Natural killer cell treated with Interleukin-12 subunit alpha and Interleukin-12 subunit beta and Interleukin-15 and Interleukin-18, amount 100 ng/mL, for 72 hours (primary cell): ENCODE data around the gene SRSF1. TPM values are rescaled to one million over a fixed set of nuclear protein-coding genes. Genes with fewer than 3 reads are reported as not detected.

ENCODE experiments used
- ATAC-seq, 2 donors: fragments of 150-1000 bp; cut with Tn5 transposase in 1 of 2; sonication (Bioruptor Pico), chemical (Tn5 transposase) in 1 of 2; 2 replicates each; pipeline ENCODE4 v1.10.0; 2021
- DNase-seq: peaks from one replicate; pipeline ENCODE4 v3.0.0; 2022; ENCODE audit warnings: low spot score
- H3K27ac Mint-ChIP-seq, 2 donors: 1 replicate in 1 of 2; 2 replicates in 1 of 2; pipeline ENCODE4 v1.8.0; 2022; ENCODE audit warnings: mixed read lengths in 2 of 2, mild to moderate bottlenecking in 1 of 2, moderate library complexity in 1 of 2
- H3K27me3 Mint-ChIP-seq, 2 donors: 1 replicate in 1 of 2; 2 replicates in 1 of 2; pipeline ENCODE4 v1.8.0; 2022; ENCODE audit warnings: mixed read lengths in 2 of 2
- H3K36me3 Mint-ChIP-seq: one replicate; pipeline ENCODE4 v1.8.0; 2022; ENCODE audit warnings: mixed read lengths
- H3K4me1 Mint-ChIP-seq, 2 donors: 1 replicate in 1 of 2; 2 replicates in 1 of 2; pipeline ENCODE4 v1.8.0; 2022; ENCODE audit warnings: low read depth in 2 of 2, mixed read lengths in 2 of 2, mild to moderate bottlenecking in 1 of 2
- H3K4me3 Mint-ChIP-seq: one replicate; pipeline ENCODE4 v1.8.0; 2022; ENCODE audit warnings: mixed read lengths
- H3K9me3 Mint-ChIP-seq: 2 replicates; pipeline ENCODE4 v1.8.0; 2022; ENCODE audit warnings: mixed read lengths
- total RNA-seq, 2 donors: library from RNA; stranded (reverse); gene quantifications; one replicate each; pipeline ENCODE4 v1.2.3, GENCODE V29; 2022

Gene SRSF1
- total RNA-seq, 2 donors from 2014 or later = 327 to 426 TPM

DNA sequence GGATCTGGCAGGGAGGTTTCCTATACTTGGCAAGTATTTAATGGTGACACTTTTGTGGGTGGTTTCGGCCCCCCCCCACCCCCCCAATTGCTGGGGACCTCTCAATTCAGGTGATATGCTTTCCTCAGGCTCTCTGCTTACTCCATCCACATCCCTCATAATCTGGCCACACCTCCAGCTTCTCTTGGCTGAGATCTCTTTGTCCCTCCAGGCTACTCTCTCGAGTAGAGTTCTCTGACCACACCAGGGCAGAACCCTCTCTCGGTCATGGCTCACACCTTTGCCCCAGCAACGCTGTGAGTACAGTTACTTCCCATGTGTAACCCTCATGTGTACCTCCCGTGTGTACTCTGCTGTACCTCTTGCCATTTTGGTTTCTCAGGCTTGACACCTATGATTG, 34.1 kb upstream of the SRSF1 start:
- Mint-ChIP-seq H3K27me3 (peaks cover 42% of the 10 kb centered on the region in 2 donors), H3K9me3 (no peaks in the 10 kb centered on the region)

DNA sequence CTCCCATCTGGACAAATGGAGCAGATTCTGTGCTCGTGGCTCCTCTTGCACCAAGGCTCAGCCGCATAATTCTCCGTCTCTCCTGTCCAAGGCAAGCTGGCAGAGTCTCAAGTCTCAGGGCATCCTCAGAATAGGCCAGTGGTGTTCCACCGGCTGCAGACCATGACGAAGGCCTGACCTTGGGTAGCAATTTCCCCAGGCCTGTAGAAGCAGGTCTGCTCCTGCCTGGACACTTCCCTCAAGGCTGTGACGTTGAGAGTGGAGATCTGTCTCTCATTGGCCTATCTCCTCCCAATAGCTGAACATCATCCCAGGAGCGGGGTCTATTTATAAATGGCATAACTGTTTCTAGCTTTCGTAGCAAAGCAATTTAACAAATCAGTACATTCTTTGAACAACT, 33.3 kb upstream of the SRSF1 start:
- Mint-ChIP-seq H3K9me3 (no peaks in the 10 kb centered on the region), H3K36me3 (no peaks in the 10 kb centered on the region), H3K27ac (no peak overlapping the region), H3K4me1 (no peaks in the 10 kb centered on the region), H3K27me3 (peaks cover 39 to 40% of the 10 kb centered on the region in 2 donors), H3K4me3 (no peak overlapping the region)
- ATAC-seq (no peak), DNase-seq (no peak)

More for the DNA sequence above, 34.1 kb upstream of the SRSF1 start:
- Mint-ChIP-seq H3K4me1 (no peaks in the 10 kb centered on the region), H3K4me3 (no peak overlapping the region), H3K27ac (no peak overlapping the region), H3K36me3 (no peaks in the 10 kb centered on the region)
- peak in 1 of 2 donors; percentile 28 for ATAC-seq
- DNase-seq = no peak

GRCh38 chr17:58039975-58040374, 32.9 kb upstream of the SRSF1 start:
- H3K27me3 Mint-ChIP-seq = peaks cover 39 to 40% of the 10 kb centered on the region in 2 donors
- H3K27ac Mint-ChIP-seq = no peak overlapping the region
- no peaks in the 10 kb centered on the region for H3K9me3 Mint-ChIP-seq
- DNase-seq = no peak
- no peak overlapping the region for H3K4me3 Mint-ChIP-seq
- ATAC-seq = no peak
- H3K36me3 Mint-ChIP-seq = no peaks in the 10 kb centered on the region
- no peaks in the 10 kb centered on the region for H3K4me1 Mint-ChIP-seq

GRCh38 chr17:58032691-58033415, 25.8 kb upstream of the SRSF1 start:
- no peak overlapping the region for H3K4me3 Mint-ChIP-seq
- no peaks in the 10 kb centered on the region for H3K9me3 Mint-ChIP-seq
- H3K27ac Mint-ChIP-seq = no peak overlapping the region
- peaks cover 15 to 20% of the 10 kb centered on the region in 2 donors for H3K27me3 Mint-ChIP-seq
- no peaks in the 10 kb centered on the region for H3K36me3 Mint-ChIP-seq
- H3K4me1 Mint-ChIP-seq = no peaks in the 10 kb centered on the region
- DNase-seq = no peak
- no peak for ATAC-seq

- H3K27ac Mint-ChIP-seq = no peak overlapping the region
- no peak overlapping the region for H3K4me3 Mint-ChIP-seq
- peaks cover 33 to 51% of the 10 kb centered on the region in 2 donors for H3K27me3 Mint-ChIP-seq
- DNase-seq (no peak), ATAC-seq (no peak)
- no peaks in the 10 kb centered on the region for H3K36me3 Mint-ChIP-seq
- H3K9me3 Mint-ChIP-seq = no peaks in the 10 kb centered on the region
- no peaks in the 10 kb centered on the region for H3K4me1 Mint-ChIP-seq
Observed at GRCh38 chr17:58028578-58028977, 21.5 kb upstream of the SRSF1 start.

DNA sequence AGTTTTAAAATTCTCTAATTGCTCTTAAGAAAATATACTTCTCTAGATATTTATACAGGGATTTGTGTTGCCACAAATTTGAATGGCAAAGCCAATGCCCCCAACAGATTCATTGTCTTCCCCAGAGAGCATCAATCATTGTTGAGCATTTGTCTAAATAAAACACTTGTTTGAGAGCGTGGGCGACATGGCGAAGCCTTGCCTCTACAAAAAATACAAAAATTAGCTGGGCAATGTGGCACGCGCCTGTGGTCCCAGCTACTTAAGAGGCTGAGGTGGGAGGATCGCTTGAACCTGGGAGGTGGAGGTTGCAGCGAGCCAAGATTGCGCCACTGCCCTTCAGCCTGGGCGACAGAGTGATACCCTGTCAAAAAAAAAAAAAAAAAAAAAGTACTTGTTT, 13.4 kb upstream of the SRSF1 start:
- Mint-ChIP-seq H3K27me3 (peaks cover 20 to 39% of the 10 kb centered on the region in 2 donors), H3K4me3 (no peak overlapping the region), H3K27ac (no peak overlapping the region), H3K36me3 (no peaks in the 10 kb centered on the region), H3K9me3 (no peaks in the 10 kb centered on the region), H3K4me1 (no peaks in the 10 kb centered on the region)
- ATAC-seq (no peak), DNase-seq (no peak)

DNA sequence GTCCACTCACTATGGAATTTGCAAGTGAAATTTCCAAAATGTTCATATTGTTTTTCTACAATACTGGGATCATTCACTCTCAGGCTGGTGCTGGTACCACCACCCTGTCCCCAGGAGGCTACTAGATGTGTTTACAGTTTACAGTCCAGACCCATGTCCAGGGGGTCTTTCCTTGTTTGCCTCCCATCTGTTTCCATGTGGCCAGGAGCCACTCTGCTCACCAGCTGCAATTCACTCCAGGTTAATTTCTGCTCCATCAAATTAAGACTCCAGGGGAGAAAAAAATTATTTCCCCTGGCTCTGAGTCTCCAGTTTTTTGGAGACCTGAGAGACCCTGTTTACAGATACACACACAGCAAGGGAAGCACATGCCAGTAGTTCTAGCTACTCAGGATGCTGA, 12.5 kb upstream of the SRSF1 start:
- Mint-ChIP-seq H3K27ac (no peak overlapping the region), H3K27me3 (peaks cover 14 to 30% of the 10 kb centered on the region in 2 donors), H3K9me3 (no peaks in the 10 kb centered on the region), H3K4me1 (no peaks in the 10 kb centered on the region), H3K36me3 (no peaks in the 10 kb centered on the region), H3K4me3 (no peak overlapping the region)
- ATAC-seq = no peak
- no peak for DNase-seq

DNA sequence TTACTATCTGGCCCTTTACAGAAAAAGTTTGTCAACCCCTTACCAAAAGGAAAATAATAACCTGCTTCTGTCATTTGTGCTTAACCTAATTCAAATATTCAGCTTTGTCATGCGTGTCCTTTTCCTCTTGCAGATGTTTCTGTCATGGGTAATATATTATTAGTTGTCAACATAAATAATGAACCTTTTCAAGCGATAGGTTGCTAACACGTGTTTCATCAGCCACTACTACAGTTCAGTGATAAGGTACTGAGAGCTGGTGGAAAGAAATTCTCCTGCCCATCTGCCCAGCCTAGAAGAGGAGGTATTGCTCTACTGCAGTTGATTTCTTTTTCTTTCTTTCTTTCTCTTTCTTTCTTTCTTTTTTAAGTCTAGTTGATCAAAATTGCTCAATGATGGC, 12.0 kb upstream of the SRSF1 start:
- no peaks in the 10 kb centered on the region for H3K36me3 Mint-ChIP-seq
- H3K4me1 Mint-ChIP-seq = no peaks in the 10 kb centered on the region
- H3K4me3 Mint-ChIP-seq = no peak overlapping the region
- ATAC-seq (no peak), DNase-seq (no peak)
- H3K27ac Mint-ChIP-seq = no peak overlapping the region
- peaks cover 12 to 27% of the 10 kb centered on the region in 2 donors for H3K27me3 Mint-ChIP-seq
- H3K9me3 Mint-ChIP-seq = no peaks in the 10 kb centered on the region

GRCh38 chr17:58010067-58010799, 3.2 kb upstream of the SRSF1 start:
- Mint-ChIP-seq H3K9me3 (no peaks in the 10 kb centered on the region), H3K27ac (no peak overlapping the region)

DNA sequence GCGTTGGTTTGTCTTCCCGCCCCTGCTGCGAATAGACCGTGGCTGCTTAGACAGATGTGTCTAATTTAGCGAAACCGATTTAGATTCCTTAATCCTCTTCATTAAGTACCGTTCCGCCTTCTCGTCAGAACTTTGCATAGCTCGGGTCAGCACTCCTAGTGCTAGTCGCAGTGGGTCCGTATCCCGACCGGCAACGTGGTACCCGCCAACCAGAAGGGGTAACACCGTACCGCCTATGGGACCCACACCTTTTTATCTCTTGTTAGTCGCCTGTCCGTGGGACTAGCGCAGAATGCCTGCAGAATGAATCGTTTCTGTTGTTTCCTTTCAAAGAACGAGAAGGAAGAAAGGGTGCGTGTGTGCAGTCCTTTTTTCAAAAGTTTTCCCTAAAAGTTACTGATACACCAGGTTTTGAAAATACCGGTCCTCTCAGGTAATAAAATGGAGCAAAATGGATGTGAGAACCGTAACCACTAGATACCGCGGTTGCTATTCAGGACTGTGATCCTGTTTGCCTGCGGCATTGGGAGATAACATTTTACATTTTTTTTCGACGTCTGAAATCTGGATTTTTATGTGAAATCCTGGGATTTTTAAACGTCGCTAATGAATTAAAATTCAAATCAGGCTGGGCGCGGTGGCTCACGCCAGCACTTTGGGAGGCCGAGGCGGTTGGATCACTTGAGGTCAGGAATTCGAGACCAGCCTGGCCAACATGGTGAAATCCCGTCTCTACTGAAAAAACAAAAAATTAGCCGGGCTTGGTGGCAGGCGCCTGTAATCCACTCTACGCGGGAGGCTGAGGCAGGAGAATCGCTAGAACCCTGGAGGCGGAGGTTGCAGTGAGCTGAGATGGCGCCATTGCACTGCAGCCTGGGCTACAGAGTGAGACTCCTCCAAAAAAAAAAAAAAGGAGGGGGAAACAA, 998 bp upstream of the SRSF1 start:
- Mint-ChIP-seq H3K4me3 (peak overlapping the region; percentile 100), H3K36me3 (peaks cover 36% of the 10 kb centered on the region), H3K4me1 (peaks cover 34 to 50% of the 10 kb centered on the region in 2 donors), H3K9me3 (no peaks in the 10 kb centered on the region), H3K27me3 (peaks cover 0 to 3% of the 10 kb centered on the region in 2 donors), H3K27ac (peak overlapping the region; percentile 100)
- ATAC-seq (peak; percentile 32 to 34), DNase-seq (no peak)

More at GRCh38 chr17:58010067-58010799, 3.2 kb upstream of the SRSF1 start:
- no peak for DNase-seq
- no peak for ATAC-seq
- Mint-ChIP-seq H3K27me3 (peaks cover 0 to 7% of the 10 kb centered on the region in 2 donors), H3K4me3 (no peak overlapping the region), H3K36me3 (peaks cover 17% of the 10 kb centered on the region), H3K4me1 (peaks cover 20 to 28% of the 10 kb centered on the region in 2 donors)

- Mint-ChIP-seq H3K9me3 (no peaks in the 10 kb centered on the region), H3K4me3 (peak overlapping the region; percentile 100), H3K27me3 (no peaks in the 10 kb centered on the region), H3K27ac (peak overlapping the region; percentile 100), H3K4me1 (peaks cover 43 to 60% of the 10 kb centered on the region in 2 donors), H3K36me3 (peaks cover 47% of the 10 kb centered on the region)
- peak; percentile 71 for DNase-seq
- ATAC-seq = peak; percentile 38 to 39
Observed at GRCh38 chr17:58006560-58006923, 504 bp downstream of the SRSF1 start.

GRCh38 chr17:58005728-58006559, 1.1 kb downstream of the SRSF1 start:
- DNase-seq (no peak), ATAC-seq (peak in 1 of 2 donors; percentile 8)
- Mint-ChIP-seq H3K27me3 (no peaks in the 10 kb centered on the region), H3K36me3 (peaks cover 47% of the 10 kb centered on the region), H3K27ac (peak overlapping the region; percentile 100), H3K4me3 (peak overlapping the region; percentile 100), H3K9me3 (no peaks in the 10 kb centered on the region), H3K4me1 (peaks cover 43 to 60% of the 10 kb centered on the region in 2 donors)
